NCI-H187 treated with DMSO at 0.1 percent for 48 hours (cell line): ENCODE data around the gene OR2M5.

ENCODE experiments used
- DNase-seq: peaks from one replicate; lab custom pipeline; 2025; lab: John Stamatoyannopoulos, UW

OR2M5 gene, protein sequence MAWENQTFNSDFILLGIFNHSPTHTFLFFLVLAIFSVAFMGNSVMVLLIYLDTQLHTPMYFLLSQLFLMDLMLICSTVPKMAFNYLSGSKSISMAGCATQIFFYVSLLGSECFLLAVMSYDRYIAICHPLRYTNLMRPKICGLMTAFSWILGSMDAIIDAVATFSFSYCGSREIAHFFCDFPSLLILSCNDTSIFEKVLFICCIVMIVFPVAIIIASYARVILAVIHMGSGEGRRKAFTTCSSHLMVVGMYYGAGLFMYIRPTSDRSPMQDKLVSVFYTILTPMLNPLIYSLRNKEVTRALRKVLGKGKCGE

DNA sequence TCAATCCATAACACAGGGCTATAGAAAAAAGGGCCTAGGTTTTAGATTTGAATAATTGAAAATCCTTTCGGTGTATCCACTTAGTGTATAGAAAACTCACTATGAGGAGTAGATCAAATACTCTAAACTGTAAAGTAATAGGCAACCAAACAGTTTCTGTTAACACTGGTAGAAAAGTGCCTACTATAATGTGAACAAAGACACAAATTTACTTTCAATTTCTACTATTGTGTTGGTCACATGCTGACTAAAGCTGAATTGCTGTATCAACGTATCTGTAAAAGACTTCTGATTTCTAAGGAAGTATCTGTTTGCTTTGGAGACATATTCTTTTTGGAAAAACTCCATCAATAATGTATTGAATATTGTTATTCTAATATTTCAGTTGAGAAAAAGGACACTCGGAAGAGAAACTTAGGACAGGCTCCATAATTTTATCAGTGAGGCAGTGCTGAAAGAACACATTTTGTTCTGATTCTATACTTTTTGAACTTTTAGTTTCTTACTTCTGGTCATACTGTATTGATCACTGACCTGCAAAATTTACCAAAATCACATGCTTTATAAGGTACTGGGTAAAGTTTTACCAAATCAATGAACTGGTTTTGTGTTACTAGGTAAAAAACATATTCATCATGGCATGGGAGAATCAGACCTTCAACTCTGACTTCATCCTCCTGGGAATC lies at the start of gene OR2M5:
TSS of gene OR2M5 (plus strand) at position 636 of the 686 bp plus-strand sequence. CDS start at position 636, 0 bp downstream.
- DNase-seq, result no peak

DNA sequence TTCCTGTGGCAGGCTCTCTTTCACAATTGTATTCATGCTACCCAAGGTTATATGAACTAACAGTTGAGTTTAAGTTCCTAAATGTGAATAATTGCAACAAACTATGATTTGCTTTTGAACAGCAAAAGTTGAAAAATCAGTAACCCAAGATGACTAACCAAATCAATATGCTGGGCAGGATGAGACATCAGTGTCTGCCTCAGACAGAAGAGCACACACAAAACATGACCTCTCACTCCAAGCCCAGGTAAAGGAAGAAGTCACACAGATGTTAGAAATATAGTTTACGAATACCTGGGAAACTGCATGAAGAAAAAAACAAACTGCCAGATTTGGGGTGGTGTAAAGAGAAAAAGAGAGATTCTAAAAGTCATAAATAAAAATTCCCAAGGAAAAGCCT lies 46.4 kb upstream of the OR2M5 start:
- DNase-seq, result no peak

DNA sequence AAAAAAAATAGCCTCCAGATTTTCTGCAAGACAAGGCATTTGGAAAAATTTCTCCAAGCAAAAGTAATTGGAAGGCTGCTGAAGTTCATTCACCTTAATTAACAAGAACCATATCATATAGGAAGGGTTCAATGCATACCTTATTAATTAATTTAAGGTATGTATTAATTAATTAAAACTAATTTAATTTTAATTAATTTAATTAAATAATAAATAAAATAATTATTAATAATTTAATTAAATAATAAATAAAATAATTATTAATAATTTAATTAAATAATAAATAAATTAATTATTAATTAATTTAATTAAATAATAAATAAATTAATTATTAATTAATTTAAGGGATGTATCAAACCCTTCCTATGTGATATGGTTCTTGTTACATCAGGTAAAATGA lies 42.1 kb upstream of the OR2M5 start:
- no peak for DNase-seq

DNA sequence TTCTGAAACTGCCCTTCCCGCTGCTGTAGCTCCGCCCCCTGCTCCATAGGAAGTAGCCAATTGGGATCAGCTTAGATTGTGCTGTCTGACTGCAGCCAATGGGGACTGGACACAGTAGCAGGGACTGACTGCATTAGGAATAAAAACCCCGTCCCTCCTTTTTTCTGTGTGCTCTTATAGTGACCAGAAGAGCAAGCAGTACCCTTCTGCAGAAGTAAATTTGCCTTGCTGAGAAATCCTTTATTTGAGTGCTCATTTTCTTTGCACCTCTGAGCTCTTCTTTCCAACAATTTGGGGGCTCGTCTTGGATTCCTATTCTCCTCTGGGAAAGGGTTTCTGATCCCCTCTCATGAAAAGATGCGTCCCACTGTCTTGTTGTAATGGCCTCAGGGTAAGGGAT lies 33.8 kb upstream of the OR2M5 start:
- no peak for DNase-seq

DNA sequence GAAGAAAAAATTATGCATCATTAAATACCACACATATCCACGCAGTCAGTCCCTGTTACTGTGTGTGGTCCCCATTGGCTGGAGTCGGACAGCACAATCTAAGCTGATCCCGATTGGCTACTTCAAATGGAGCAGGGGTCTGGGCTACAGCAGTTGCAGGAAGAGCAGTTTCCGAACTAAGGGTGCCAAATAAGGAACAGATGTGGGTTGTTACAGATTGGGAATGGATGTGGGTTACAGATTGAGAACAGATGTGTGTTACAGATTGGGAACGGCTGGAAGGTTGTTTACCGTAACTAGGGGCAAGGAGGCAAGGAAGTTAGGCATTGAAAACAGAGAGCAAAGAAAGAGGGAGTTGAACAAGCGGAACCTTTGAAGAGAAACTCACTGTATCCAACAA lies 30.1 kb upstream of the OR2M5 start:
- DNase-seq, result no peak

DNA sequence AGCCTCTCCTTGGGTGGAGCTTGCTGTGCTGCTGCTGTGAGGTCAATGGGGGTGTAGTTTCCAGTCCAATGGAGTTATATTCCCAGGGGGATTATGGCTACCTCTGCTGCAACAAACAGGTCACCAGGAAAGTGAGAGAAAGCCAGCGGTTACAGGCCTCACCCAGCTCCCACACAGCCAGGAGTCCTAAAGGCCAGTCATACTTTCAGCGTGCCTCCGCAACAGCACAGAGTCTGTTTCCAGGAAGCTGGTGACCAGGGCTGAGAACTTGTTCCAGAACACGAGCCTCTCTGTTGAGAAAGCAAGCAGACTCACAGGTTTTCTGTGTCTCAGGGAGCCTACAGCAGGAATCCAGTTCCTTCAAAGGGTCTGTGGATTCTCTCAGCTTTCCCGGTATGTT lies 17.3 kb upstream of the OR2M5 start:
- no peak for DNase-seq

DNA sequence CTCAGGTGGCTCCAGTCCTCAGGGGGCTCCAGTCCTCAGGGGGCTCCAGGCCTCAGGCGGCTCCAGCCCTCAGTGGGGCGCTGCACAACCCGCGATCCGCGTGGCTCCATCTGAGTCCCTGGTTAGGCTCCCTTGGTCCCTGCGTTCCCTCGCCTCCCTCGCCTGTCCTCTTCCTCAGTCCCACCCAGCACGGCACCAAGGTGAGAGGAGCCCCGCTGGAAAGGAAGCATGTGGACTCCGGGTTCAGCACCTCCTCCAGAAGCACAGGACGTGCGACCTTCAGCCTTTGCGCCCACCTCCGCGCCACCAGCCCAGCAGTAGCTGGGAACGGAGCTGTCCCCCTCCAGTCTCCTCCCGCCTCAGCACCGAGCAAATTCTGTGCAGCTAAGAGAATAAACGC lies 8.1 kb upstream of the OR2M5 start:
- no peak for DNase-seq

DNA sequence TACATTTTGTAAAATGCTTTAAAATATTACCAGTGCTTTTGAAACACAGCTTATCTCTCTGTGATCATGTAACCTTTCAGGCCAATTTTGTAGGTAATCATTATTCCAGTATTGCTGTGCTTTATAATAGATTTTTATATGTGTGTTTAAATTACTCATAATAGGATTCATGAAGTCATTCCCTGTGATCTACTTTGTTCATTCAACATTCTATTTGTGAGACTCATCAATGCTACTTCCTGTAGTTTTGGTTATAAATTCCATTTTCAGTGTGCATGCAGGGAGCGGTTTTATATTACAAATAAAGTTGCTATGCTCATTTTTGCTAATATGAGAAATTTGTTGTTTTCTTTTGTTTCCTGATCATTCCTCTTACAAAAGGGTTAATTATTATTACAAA lies 4.1 kb upstream of the OR2M5 start:
- no peak for DNase-seq

DNA sequence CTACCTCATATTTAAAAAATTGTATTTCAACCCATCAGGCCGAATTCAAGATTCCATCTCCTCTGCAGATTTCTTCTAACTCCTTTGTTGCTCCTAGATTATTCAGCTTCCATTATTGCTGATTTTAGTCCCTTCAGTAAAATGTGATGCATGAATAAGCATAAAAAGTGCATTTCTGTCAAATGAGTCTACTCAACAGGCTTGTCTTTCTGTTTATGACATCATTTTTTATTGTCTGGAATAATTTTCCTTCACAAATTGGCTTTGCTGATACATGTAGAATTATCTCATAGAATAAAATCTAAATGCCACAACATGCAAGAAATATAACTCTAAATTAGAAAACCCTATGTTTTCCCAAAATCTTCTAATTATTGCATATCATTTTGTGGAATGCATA lies 1.6 kb upstream of the OR2M5 start:
- DNase-seq, result no peak

DNA sequence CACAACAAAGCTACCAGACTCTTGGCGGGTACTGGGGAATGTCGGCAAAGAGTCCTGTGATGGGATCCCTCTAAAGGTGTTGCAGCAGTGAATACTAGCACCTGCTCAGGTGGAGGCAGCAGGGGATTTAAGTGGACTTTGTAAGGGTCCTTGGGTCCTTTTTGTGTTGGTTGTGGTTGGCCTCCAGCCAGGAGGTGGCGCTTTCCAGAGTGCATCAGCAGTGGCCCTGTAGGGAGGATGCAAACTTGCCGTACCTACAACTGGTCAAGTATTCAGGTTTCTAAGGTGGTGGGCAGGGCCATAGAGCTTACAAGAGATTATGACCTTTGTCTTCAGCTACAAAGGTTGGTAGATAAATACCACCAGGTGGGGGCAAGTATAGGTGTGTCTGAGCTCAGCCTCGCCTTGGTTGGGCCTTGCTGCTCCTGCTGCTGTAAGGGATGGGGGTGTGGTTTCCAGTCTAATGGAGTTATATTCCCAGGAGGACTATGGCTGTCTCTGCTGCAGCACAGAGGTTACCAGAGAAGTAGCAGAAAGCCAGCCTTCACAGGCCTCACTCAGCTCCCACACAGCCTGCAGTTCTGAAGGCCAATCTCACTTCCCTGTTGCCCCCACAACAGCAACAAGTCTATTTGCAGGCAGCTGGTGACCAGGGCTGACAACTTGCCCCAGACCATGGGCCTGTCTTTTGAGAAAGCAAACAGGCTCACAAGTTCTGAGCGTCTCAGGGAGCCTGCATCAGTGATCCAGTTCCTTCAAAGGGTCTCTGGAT lies 7.3 kb downstream of the OR2M5 start:
- DNase-seq, result no peak

DNA sequence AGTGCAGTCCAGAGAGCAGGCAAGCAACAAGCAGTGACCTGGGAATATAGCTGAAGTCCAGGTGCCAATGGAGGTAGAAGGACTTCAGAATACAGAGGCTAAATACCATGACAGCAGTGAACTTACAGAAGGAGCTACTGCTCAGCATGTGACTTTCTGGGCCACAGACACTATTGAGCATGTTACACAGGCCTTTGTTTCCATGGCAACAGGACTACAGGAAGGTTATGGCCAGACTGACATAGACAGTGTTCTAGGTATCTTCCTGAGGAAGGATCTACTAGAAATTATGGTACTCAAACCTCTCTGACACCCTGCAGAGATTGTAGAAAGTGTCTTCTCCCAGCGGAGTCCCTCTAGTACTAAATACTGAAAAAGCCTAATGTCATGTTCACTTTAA lies 11.0 kb downstream of the OR2M5 start:
- no peak for DNase-seq

DNA sequence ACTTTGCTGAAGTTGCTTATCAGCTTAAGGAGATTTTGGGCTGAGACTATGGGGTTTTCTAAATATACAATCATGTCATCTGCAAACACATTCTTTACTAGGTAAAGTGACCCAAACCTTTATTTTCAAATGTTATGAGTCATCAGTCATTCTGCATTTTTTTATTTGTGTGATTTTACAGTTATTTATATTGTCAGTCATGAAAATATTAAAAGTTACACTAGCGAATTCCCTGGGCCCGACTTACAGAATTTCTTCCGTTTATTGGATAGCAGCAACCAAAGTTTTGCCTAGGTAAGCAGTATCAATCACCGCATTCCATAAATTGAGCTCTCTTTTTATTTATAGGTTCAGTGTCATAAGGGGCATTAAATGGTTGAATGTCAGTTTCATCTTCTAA lies 13.8 kb downstream of the OR2M5 start:
- no peak for DNase-seq

DNA sequence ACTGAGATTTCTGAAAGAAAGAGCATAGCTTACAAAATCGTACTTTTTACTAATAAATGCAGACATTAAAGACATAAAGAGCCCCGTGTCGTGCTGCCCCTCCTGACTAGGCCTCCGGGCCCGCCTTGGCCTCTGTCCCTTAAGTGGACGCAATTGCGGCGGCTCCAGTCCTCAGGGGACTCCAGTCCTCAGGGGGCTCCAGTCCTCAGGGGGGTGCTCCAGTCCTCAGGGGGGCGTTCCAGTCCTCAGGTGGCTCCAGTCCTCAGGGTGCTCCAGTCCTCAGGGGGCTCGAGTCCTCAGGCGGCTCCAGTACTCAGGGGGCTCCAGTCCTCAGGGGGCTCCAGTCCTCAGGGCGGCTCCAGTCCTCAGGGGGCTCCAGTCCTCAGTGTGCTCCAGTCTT lies 19.1 kb downstream of the OR2M5 start:
- no peak for DNase-seq

DNA sequence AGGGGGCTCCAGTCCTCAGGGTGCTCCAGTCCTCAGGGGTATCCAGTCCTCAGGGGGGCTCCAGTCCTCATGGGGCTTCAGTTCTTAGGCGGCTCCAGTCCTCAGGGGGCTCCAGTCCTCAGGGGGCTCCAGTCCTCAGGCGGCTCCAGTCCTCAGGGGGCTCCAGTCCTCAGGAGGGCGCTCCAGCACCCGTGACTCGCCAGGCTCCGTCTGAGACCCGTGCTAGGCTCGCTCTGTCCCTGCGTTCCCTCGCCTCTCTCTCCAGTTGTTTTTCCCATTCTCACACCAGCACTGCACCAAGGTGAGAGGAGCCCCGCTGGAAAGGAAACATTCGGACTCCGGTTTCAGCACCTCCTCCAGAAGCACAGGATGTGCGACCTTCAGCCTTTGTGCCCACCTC lies 20.2 kb downstream of the OR2M5 start:
- DNase-seq, result no peak

DNA sequence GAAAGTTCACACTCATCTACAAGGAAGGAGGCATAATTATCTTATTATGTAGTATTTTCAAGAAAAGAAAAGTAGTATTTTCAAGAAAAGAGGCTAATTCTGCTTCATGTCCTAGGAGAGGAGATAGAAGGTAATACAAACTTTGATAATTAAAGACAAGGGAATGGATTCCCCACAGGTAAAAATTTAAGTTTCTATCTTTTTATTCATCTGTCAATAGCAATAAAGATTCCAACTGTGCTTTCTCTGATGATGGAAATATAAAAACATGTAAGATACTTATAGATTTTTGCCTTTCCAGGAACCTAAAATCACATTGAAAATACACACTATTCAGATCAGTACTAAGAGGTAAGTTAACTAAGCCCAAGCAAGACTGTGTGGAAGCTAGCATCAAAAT lies 29.6 kb downstream of the OR2M5 start, which contains the start of gene OR2M2:
TSS of gene OR2M2 (plus strand) at position 301 of the 400 bp plus-strand sequence. CDS start 5,165 bp downstream, outside the sequence.
- DNase-seq, result no peak

DNA sequence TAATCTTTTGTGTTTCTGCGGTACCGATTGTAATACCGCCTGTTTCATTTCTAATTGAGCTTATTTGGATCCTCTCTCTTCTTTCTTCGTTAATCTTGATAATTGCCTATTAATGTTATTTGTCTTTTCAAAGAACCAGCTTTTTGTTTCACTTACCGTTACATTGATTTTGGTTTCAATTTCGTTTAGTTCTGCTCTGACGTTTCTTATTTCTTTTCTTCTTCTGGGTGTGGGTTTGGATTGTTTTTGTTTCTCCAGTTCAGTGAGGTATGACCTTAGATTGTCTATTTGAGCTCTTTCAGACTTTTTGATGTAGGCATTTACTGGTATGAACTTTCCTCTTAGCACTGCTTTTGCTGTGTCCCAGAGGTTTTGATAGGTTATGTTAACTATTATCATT lies 39.0 kb downstream of the OR2M5 start:
- no peak for DNase-seq

DNA sequence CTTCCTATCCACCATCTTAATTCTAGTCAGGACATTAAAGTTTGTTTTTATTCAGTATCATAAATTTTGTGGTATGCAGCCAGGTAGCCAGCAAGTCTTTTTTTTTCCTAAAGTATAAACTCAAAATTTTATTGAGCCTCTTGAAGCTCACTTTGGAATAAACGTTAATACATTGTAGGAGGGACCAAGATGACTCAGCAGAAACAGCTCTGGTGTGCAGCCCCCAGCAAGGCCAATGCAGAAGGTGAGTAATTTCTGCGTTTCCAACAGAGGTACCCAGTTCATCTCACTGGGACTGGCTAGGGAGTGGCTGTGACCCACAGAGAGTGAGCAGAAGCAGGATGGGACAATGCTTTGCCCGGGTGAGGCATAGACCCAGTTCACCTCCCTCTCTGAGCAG lies 42.4 kb downstream of the OR2M5 start:
- no peak for DNase-seq

DNA sequence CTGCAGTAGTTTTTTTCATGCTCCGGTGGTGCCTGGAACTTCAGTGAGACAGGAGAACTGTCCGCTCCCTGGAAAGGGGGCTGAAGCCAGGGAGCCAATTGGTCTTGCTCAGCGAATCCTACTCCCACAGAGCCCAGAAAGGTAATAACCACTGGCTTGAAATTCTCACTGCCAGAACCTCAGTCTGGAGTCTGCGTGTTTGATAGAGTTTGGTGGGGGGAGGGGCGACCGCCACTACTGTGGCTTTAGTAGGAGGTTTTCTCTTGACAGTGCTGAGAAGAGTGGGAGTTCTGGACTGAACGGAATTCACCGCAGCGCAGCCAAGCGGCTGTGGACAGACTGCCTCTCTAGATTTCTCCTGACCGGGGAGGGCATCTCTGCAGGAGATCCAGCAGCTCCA lies 44.1 kb downstream of the OR2M5 start:
- DNase-seq, result no peak

DNA sequence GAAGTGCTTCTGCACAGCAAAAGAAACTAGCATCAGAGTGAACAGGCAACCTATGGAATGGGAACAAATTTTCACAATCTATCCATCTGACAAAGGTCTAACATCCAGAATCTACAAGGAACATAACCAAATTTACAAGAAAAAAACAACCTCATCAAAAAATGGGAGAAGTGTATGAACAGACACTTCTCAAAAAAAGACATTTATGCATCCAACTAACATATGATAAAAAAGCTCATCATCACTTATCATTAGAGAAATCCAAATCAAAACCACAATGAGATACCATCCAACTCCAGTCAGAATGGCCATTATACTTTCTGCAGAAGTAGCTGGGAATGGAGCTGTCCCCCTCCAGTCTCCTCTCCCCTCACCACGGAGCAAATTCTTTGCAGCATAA lies 49.2 kb downstream of the OR2M5 start:
- DNase-seq, result no peak
